Ramos (cell line): ENCODE measurements around the gene CMTM6.
"Not testable (repeated sequence)": the region's sequence is repeated elsewhere in the genome, so short reads cannot be mapped to it uniquely, and the experiment has no call there.

ENCODE experiments used
- in situ Hi-C: fragments of 300-500 bp; cut with MboI; formaldehyde crosslinking; loops from one replicate; pipeline ENCODE4 v1.14.3; 2022; ENCODE audit warnings: low sequenced_read_pairs; ENCODE audit not compliant: unreplicated experiment

Gene CMTM6

DNA sequence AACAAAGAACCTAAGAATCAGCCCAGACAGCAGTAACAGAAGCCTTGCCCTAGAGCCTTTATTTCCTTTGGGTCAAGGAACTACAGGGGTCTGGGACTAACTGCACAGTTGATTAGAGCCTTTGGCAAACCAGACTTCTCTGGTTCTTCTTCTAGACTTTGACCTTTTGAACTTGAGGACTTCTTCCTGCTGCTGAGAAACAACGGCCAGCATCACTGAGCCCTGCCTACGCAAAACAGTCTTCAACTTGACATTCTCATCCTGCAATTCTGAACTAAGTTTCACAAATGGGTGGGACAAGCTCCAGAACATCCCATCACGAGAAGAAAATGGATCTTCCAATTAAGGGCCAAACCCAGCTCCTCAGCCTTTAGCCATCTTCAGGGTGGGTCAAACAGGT lies 31.4 kb downstream of the CMTM6 start:
- in situ Hi-C loops, result no loop called here

- in situ Hi-C loops, result no loop called here
These were observed 32.3 kb downstream of the CMTM6 start for GRCh38 chr3:32470362-32470761.

DNA sequence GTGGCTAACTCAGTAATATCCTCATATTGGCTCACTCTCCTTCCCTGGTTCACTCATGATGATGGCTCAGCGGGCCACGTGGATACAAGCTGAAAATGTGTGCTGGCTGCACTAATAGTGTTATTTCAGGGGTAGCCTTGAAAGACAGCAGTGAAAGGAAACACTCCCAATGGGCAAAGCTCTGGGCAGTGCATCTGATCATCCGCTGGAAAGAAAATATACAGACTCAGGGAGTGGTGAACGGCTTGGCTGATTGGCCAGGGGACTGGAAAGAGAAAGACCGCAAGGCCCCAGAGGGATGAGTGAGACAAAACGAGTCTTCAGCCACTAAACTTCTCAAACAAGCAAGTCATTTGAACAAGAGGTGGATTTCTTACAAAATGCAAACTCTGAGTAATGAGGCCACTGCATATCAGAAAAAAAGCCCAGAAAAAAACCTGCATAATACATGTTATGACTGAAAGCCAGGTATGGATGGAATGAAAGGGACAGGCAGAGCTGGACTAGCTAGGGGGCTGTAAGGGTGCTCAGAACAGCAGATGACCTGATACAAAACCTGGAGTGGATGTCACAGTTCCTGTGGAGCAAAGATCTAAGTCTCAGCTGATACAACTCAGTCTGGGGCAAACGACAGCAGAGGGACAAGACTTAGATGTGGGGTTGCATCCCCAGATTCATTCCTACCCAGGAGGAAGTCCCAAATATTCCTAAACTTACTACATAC lies 33.3 kb downstream of the CMTM6 start:
- in situ Hi-C loops, result loop anchor here (5.0 kb wide), 2 partner anchors 97 to 172 kb away; no protein-coding TSS in a partner anchor

- in situ Hi-C loops, result loop anchor here (5.0 kb wide), 2 partner anchors 95 to 170 kb away; no protein-coding TSS in a partner anchor
These were observed 35.1 kb downstream of the CMTM6 start for GRCh38 chr3:32467333-32468070.

DNA sequence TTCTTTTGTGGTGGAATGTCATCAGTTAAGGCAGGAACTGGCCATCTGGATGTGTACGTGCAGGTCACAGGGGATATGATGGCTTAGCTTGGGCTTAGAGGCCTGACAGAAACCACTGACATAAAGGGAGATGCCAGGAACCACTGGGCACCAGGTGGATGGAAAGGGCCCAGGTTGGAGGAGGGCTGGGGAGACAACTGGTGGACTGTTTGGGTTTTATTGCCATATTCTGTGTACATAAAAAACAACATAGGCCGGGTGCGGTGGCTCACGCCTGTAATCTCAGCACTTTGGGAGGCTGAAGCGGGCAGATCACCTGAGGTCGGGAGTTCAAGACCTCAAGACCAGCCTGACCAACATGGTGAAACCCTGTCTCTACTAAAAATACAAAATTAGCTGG lies 35.8 kb downstream of the CMTM6 start:
- in situ Hi-C loops, result loop anchor here (5.0 kb wide), 2 partner anchors 95 to 170 kb away; no protein-coding TSS in a partner anchor

DNA sequence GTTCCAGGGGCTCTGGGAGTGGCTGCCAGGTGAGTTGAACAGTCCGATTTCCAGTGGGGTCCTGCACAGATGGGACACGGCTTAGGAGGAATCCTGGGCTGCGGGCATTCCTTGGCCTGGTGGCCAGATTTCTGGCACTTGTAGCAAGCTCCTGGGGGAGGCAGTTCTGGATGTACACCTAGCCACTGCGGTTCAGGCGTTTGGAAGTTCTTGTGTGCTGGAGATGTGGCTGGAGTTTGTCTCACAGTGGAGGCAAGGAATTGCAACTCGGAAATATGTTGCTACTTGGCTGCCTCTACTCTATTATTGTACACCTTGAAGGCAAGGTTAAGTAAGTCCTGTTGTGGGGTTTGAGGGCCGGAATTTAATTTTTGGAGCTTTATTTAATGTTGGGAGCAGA lies 37.9 kb downstream of the CMTM6 start:
- in situ Hi-C loops, result loop anchor here (5.0 kb wide), 2 partner anchors 92 to 167 kb away; no protein-coding TSS in a partner anchor

DNA sequence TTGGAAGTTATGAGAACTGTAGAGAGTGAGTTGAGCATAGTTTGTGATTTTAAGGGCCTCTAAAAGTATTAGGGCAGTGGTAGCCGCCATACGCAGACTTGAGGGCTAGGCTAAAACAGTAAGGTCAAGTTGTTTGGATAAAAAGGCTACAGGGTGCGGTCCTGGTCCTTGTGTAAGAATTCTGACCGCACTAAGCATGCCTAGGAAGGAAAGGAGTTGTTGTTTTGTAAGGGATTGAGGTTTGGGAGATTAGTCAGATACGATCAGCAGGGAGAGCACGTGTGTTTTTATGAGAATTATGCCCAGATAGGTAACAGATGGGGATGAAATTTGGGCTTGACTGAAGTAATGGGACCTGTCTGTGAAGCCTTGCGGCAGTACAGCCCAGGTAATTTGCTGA lies 39.2 kb downstream of the CMTM6 start:
- in situ Hi-C loops, result not testable (repeated sequence)

GRCh38 chr3:32462191-32462986 lies 40.3 kb downstream of the CMTM6 start:
- in situ Hi-C loops, result not testable (repeated sequence)

- in situ Hi-C loops, result not testable (repeated sequence)
These were observed 41.7 kb downstream of the CMTM6 start for GRCh38 chr3:32460817-32461496.

DNA sequence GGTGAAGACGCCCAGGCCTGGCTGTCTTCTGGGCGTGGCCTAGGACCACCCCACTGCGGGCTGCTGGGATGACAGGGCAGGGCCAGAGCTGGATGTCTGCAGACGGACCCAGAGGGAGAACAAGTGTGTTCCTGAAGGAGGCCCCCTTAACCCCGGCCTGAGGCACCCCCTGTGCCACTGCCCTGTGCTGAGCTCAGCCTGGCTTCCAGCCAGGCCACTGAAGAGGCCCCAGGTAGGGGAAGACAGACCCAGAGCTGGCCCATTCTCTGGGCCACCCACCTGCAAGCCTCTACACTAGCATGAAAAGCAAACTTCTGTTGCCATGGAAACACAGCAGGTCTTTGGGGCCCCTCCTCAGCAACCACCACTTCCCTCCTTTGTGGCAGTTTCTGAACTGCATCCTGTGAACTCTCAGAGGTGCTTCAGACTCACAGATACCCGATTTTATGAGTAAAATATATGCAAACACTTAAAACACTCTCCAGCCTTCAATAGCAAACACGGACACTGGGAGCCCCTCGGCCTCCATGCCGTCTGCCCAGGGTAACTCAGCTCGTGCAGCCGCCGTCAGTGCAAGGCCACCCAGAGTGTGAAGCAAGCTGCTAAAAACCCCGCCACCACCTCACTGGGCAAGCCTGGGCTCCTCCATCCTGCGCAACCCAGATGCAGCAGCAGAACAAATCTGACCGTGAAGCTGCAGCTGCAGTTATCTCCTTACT lies 42.5 kb downstream of the CMTM6 start:
- in situ Hi-C loops, result no loop called here

DNA sequence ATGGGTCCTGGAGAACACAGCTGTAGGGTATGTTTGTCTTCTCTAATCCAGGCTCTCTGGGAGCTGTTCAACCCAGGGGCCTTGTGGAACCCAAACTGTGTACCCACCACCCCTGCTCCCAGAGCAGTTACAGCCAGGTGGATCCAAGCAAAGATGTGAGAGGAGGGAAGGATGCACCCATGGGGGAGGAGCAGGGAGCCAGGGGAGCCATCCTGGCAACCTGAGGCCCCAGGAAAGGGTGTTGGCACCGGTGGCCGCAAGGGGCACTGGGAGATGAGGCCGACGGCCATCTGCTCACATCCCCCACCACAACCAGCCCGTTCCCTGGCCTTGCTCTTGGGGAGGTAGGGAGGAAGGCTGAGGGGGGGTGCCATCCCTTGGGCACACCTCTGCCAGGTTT lies 43.2 kb downstream of the CMTM6 start:
- in situ Hi-C loops, result no loop called here

DNA sequence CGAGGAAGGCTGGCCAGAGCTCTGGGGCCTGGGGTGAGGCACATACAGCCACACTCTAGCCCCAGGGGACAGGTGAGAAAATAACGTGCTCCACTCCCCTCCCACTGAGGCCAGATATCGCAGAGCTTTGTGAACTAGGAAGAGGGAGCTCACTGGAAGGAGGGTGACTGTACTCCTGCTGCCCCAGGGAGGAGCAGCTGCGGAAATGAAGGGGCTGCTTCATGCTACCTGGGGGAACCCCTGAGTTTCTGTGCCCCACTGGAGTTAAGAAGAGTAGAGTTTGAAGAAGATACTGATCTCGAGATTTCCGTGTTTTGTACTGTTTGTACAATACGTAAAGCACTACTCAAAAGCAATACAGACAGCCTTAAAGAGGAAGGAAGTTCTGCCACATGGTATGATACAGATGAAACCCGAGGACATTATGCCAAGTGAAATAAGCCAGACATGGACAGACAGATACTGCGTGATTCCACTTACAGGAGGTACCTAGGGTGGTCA lies 44.6 kb downstream of the CMTM6 start:
- in situ Hi-C loops, result no loop called here

DNA sequence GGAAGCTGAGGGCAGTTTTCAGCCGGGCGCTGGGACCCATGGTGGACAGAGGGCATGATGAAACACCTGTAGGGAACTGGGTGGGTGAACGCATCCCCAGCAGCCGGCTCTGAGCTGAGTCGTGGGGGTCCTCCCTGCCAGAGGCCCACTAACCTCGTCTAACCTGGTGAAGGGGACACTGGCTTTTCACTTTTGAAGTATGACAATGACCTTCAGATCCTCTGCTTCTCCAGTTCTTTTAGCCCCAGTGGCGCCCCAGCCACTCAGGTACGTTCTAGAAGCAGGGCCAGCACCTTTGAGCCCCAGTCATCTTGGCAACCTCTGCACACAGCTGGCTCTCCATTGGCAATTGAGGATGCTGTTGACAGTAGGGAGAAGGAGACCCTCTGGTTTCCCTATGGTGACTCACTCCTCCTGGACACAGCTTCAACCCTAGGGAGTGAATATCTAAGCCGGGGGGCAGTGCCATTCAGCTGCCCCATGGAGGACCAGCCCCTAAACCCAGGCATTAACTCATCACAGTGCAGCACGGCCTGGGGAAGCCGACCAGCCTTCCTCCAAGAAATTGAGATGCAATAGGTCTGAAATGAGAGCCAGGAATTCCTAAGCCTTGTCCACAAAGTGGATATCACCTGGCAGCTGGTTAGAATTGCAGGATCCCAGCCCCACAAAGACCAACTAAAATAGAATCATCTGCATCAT lies 46.1 kb downstream of the CMTM6 start:
- in situ Hi-C loops, result no loop called here

DNA sequence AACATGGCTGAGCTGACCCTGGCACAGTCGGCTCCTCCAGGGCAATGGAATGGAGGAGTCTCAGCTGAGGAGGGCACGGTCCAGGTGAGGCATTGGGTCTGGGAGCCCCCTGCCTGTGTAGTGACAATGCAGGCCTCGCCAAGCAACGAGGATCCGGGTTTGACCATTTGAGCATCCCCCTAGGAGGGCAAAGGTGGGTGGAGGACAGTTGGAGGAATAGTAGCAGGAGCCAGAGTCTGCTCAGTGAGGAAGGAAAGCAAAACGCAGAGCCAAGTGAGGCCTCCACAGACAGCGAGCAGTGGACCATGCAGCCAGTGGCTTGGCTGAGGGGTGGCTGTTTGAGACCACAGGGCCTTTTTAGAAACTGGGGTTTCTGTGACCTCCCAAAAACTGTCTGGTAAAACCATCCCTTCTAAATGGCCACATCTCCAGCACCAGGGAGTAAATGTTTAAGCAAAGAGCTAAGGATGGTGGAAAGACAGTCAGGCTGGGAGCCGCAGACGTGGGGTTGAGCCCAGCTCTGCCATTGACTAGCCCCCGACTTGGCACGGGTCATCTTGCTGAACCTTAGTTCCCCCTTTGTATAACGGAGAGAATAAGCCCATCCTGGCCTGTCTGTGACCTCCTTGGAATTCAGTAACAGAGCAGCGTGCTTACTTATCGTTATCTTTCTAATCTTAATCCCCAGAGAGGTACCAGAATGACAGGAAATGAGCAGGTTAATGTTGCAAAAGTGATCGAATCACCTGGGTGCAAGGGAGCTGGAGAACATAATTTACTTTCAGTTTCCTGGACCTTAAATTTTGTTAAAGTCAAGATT lies 46.8 kb downstream of the CMTM6 start:
- in situ Hi-C loops, result no loop called here

DNA sequence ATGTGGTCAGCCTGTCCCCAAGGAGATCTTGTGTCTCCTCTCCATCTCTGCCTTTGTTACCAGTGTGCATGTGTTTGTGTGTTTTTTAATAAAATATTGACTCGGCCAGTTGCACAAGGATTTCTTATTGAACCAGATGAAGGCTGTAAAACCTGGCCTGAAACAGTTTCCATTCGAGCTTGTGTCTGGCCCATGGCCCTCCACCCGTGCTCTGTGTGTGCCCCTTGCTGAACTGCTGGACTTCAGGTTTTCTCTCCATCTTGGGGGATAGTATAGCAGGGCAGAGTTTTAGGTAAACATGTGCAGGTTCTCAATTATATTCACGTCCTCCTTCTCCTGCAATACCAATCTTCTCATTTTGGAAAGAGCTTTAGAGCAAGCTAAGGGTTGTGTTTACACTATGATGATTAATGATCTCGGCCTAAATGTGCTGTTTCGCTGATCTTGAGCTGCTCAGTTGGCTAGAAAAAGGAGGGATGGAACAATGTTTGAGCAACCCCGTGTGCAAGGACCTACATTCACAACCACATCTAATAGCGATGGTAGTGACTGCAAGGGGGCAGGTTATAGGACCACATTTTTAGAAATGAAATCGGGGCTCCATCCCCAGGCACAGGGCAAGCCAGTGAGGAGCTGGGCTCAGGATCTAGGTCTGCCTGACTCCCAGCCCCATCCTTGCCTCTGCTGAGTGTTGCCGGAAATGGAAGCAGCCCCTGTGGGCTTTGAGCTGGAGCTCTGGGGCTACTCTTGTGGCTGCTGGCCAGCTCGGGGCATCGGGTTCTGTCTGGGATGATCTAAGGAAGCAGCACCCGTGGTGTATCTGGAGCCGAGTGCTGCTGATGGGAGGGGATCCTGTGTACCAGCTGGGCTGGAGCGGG lies 47.7 kb downstream of the CMTM6 start:
- in situ Hi-C loops, result no loop called here

DNA sequence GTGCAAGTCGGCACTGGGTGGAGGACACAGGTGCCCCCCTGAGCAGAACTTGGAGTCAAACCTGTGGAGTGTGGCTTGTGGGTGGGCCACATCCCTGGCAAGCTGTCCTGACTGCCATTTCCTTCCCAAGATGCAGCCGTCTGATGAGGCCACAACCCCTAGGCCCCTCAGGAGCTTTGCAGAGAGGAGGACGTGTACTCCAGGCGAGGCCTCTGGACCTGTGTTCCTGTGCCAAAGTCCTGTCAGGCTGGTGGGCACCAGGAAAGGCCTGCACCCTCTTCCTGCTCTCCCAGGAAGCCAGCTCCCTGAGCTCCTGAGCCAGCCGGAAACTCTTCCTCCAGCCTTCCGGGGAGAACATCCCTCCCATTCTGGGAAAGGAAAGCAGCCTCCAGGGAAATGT lies 48.5 kb downstream of the CMTM6 start:
- in situ Hi-C loops, result no loop called here

- in situ Hi-C loops, result no loop called here
These were observed 49.3 kb downstream of the CMTM6 start for GRCh38 chr3:32453346-32453745.
